Transverse colon (tissue), 4 donors: ENCODE data around the gene COPA.

ENCODE experiments used
- CTCF ChIP-seq, 5 experiments: fragments of 200-600 bp in 3 of 5; fragments of 450-650 bp in 2 of 5; sonication (generic) in 3 of 5; IDR thresholded peaks; 1 replicate in 2 of 5; 2 replicates in 3 of 5; pipeline ENCODE4 v1.5.1; 2016 to 2017; ENCODE audit warnings: antibody characterized with exemption in 5 of 5, inconsistent platforms in 3 of 5, mild to moderate bottlenecking in 2 of 5, moderate library complexity in 1 of 5
- EP300 ChIP-seq: sonication (generic); formaldehyde crosslinking; IDR thresholded peaks from one replicate; pipeline ENCODE4 v1.6.1; 2017; ENCODE audit warnings: antibody characterized with exemption, low read depth
- POLR2A ChIP-seq: fragments of 450-650 bp; IDR thresholded peaks from one replicate; pipeline ENCODE4 v1.6.1; 2016; ENCODE audit warnings: antibody characterized with exemption, mild to moderate bottlenecking, moderate library complexity
- POLR2AphosphoS5 ChIP-seq, 3 donors: sonication (generic); formaldehyde crosslinking; IDR thresholded peaks; one replicate each; pipeline ENCODE4 v1.6.1; 2016; ENCODE audit warnings: antibody characterized with exemption in 3 of 3

GRCh38 chr1:160325252-160325651 is 17.8 kb downstream of the COPA start:
- TF ChIP-seq POLR2AphosphoS5 (IDR thresholded peaks at IDR 0.05) = no peak
- TF ChIP-seq POLR2A = no peak
- no peak for TF ChIP-seq CTCF (IDR thresholded peaks at IDR 0.05)
- TF ChIP-seq EP300 = no peak
